GM18517 (cell line): ENCODE data around the gene FILIP1L.
"Not testable (repeated sequence)": the region's sequence is repeated elsewhere in the genome, so short reads cannot be mapped to it uniquely, and the experiment has no call there.

Experiments
- ATAC-seq: cut with Tn5 transposase; IDR thresholded peaks from one replicate; pipeline ENCODE4 v1.9.1; 2021; ENCODE audit warnings: mild to moderate bottlenecking, moderate library complexity; ENCODE audit not compliant: unreplicated experiment

The FILIP1L gene

GRCh38 chr3:100099621-100100020 lies 14.7 kb downstream of the FILIP1L start:
- ATAC-seq = no peak

GRCh38 chr3:100098784-100099070 lies 15.6 kb downstream of the FILIP1L start:
- ATAC-seq = no peak

- no peak for ATAC-seq
These were observed 16.1 kb downstream of the FILIP1L start for GRCh38 chr3:100097919-100098783.

- ATAC-seq = no peak
These were observed 17.4 kb downstream of the FILIP1L start for GRCh38 chr3:100096866-100097265.

GRCh38 chr3:100096286-100096685 lies 18.0 kb downstream of the FILIP1L start:
- not testable (repeated sequence) for ATAC-seq

GRCh38 chr3:100093831-100094230 lies 20.5 kb downstream of the FILIP1L start:
- no peak for ATAC-seq

GRCh38 chr3:100090669-100091005 lies 23.7 kb downstream of the FILIP1L start:
- no peak for ATAC-seq

GRCh38 chr3:100089812-100090668 lies 24.3 kb downstream of the FILIP1L start:
- peak; percentile 50 for ATAC-seq

- no peak for ATAC-seq
These were observed 25.4 kb downstream of the FILIP1L start for GRCh38 chr3:100088735-100089368.

- ATAC-seq = peak; percentile 98
These were observed 27.1 kb downstream of the FILIP1L start for GRCh38 chr3:100087198-100087597.

GRCh38 chr3:100086401-100086800 lies 27.9 kb downstream of the FILIP1L start:
- ATAC-seq = no peak

GRCh38 chr3:100084100-100084806 lies 30.0 kb downstream of the FILIP1L start:
- no peak for ATAC-seq

GRCh38 chr3:100083209-100083608 lies 31.1 kb downstream of the FILIP1L start:
- ATAC-seq = no peak

GRCh38 chr3:100082714-100083113 lies 31.6 kb downstream of the FILIP1L start:
- ATAC-seq = no peak

GRCh38 chr3:100081986-100082692 lies 32.2 kb downstream of the FILIP1L start:
- ATAC-seq = no peak

GRCh38 chr3:100081311-100081710 lies 33.0 kb downstream of the FILIP1L start:
- no peak for ATAC-seq

- ATAC-seq = no peak
These were observed 33.7 kb downstream of the FILIP1L start for GRCh38 chr3:100080573-100080972.

GRCh38 chr3:100079328-100079727 lies 35.0 kb downstream of the FILIP1L start:
- no peak for ATAC-seq

GRCh38 chr3:100076731-100077529 lies 37.4 kb downstream of the FILIP1L start:
- no peak for ATAC-seq
